Jurkat, Clone E6-1 (cell line): ENCODE measurements around the gene ARHGAP26.

Source experiments
- DNase-seq: peaks from one replicate; pipeline ENCODE4 v3.0.0-alpha.2; 2011; ENCODE audit warnings: low read depth, low spot score
- H3K4me3 ChIP-seq: 2 replicates; pipeline ENCODE4 v1.5.1; 2011; ENCODE audit warnings: mild to moderate bottlenecking, low read length, control low read depth, moderate library complexity

The ARHGAP26 gene

GRCh38 chr5:143128412-143129071 lies 358.4 kb downstream of the ARHGAP26 start:
- H3K4me3 ChIP-seq, result no peak overlapping the region
- no peak for DNase-seq

GRCh38 chr5:143129203-143129602 lies 359.0 kb downstream of the ARHGAP26 start:
- no peak for DNase-seq
- H3K4me3 ChIP-seq, result no peak overlapping the region

- H3K4me3 ChIP-seq, result no peak overlapping the region
- DNase-seq, result no peak
These were observed 359.9 kb downstream of the ARHGAP26 start for GRCh38 chr5:143129910-143130612.

- no peak overlapping the region for H3K4me3 ChIP-seq
- DNase-seq, result no peak
These were observed 360.6 kb downstream of the ARHGAP26 start for GRCh38 chr5:143130613-143131305.

GRCh38 chr5:143131972-143132371 lies 361.8 kb downstream of the ARHGAP26 start:
- no peak for DNase-seq

GRCh38 chr5:143132739-143133138 lies 362.6 kb downstream of the ARHGAP26 start:
- no peak overlapping the region for H3K4me3 ChIP-seq
- no peak for DNase-seq

More at GRCh38 chr5:143131972-143132371, 361.8 kb downstream of the ARHGAP26 start:
- no peak overlapping the region for H3K4me3 ChIP-seq

- no peak for DNase-seq
- H3K4me3 ChIP-seq, result no peak overlapping the region
These were observed 363.5 kb downstream of the ARHGAP26 start for GRCh38 chr5:143133721-143134120.

- no peak overlapping the region for H3K4me3 ChIP-seq
- DNase-seq, result no peak
These were observed 364.1 kb downstream of the ARHGAP26 start for GRCh38 chr5:143134269-143134668.

GRCh38 chr5:143134900-143135299 lies 364.7 kb downstream of the ARHGAP26 start:
- DNase-seq, result no peak
- no peak overlapping the region for H3K4me3 ChIP-seq

- no peak for DNase-seq
- no peak overlapping the region for H3K4me3 ChIP-seq
These were observed 365.8 kb downstream of the ARHGAP26 start for GRCh38 chr5:143135832-143136551.

GRCh38 chr5:143138839-143139238 lies 368.7 kb downstream of the ARHGAP26 start:
- no peak for DNase-seq
- no peak overlapping the region for H3K4me3 ChIP-seq

- no peak for DNase-seq
These were observed 369.4 kb downstream of the ARHGAP26 start for GRCh38 chr5:143139585-143139984.

GRCh38 chr5:143140492-143141203 lies 370.5 kb downstream of the ARHGAP26 start:
- DNase-seq, result no peak
- H3K4me3 ChIP-seq, result no peak overlapping the region

More at GRCh38 chr5:143139585-143139984, 369.4 kb downstream of the ARHGAP26 start:
- H3K4me3 ChIP-seq, result no peak overlapping the region

- no peak overlapping the region for H3K4me3 ChIP-seq
- DNase-seq, result no peak
These were observed 371.5 kb downstream of the ARHGAP26 start for GRCh38 chr5:143141652-143142051.

GRCh38 chr5:143142596-143143435 lies 372.6 kb downstream of the ARHGAP26 start:
- DNase-seq, result no peak
- no peak overlapping the region for H3K4me3 ChIP-seq

GRCh38 chr5:143143973-143144372 lies 373.8 kb downstream of the ARHGAP26 start:
- H3K4me3 ChIP-seq, result no peak overlapping the region
- DNase-seq, result no peak

- DNase-seq, result no peak
- no peak overlapping the region for H3K4me3 ChIP-seq
These were observed 375.3 kb downstream of the ARHGAP26 start for GRCh38 chr5:143145243-143146160.
